A549 treated with AZD2906 at 1 μM for 4 hours (cell line): ENCODE measurements around the gene TMX4. TPM values are rescaled to one million over a fixed set of nuclear protein-coding genes. Genes with fewer than 3 reads are reported as not detected.

Experiments
- total RNA-seq: library from RNA; stranded (reverse); fragments of 200-300 nt; extraction: Qiagen RNA extraction; gene quantifications from 5 replicates; pipeline ENCODE4 v1.2.3, GENCODE V29; 2022

The TMX4 gene, protein sequence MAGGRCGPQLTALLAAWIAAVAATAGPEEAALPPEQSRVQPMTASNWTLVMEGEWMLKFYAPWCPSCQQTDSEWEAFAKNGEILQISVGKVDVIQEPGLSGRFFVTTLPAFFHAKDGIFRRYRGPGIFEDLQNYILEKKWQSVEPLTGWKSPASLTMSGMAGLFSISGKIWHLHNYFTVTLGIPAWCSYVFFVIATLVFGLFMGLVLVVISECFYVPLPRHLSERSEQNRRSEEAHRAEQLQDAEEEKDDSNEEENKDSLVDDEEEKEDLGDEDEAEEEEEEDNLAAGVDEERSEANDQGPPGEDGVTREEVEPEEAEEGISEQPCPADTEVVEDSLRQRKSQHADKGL
- 17.5 to 21.4 TPM (median 17.5 TPM) in 5 replicates for total RNA-seq

DNA sequence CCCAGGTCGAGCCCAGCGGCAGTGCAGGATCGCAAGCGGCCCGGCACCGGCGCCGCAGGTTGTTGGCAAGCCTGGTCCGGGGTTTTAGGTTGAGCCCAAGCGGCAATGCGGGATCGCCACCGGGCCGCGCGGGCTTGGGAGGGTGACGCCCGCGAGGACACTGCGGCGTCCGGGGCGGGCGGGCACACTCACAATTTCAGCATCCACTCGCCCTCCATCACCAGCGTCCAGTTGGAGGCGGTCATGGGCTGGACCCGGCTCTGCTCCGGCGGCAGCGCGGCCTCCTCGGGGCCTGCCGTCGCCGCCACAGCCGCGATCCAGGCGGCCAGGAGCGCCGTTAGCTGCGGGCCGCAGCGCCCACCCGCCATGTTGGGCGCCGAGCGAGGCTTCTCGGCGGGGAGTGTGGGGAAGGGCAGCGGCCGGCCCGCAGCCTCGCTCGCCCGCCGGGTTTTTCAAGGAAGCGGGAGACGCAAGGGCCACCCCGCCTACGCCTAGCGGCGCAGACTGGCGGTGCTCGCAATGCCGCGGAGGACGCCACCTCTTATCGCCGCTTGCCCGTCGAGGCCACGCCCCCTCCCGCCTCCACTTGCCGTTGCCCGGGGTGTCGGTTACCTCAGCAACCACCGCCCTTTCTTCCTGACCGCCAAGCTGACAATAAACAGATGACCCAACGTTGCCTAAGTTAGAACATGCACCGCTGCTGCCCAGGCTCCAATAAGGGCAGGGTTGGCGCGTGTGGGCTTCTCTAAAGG, at the start of gene TMX4:
TMX4 (minus strand) TSS at position 516 of the 752 bp plus-strand sequence; CDS start at position 368, 148 bp downstream.

DNA sequence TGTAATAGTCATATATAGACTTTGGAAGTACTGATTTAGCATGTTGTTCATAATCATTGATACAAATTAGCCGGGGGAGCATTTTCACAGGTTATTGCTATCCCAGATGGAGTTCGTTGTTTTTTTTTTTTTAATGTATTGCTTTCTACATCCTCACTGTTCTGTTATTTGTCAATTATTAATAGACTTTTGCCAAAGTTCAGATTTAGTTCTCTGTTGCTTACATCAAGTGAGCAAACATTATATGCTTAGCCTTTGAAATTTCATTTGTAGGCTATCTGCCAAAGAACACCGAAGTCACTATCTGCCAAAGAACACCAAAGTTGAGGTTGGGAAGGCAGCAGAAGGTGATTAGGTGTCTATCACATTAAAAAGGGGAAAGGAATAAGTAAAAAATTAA, 79.2 kb downstream of the TMX4 start, which contains the start of gene HAO1:
HAO1 (minus strand) TSS at position 118 of the 400 bp plus-strand sequence; CDS start at position 82, 36 bp downstream.

Other genes with a start within 250 kb of the TMX4 start
- not detected in 5 replicates for gene HAO1, start 79.3 kb downstream of the TMX4 start, total RNA-seq
- gene PLCB1, start 112.5 kb upstream of the TMX4 start, total RNA-seq: 0.33 to 0.94 TPM (median 0.57 TPM) in 5 replicates